ENCODE results near the gene CCDC192. TPM values are rescaled to one million over a fixed set of nuclear protein-coding genes. Genes with fewer than 3 reads are reported as not detected.

The CCDC192 gene
- total RNA-seq (ENCODE audit: unreplicated experiment), result 0.26 TPM
- long read RNA-seq, result 0 reads

- Mint-ChIP-seq H3K4me3 (ENCODE audit: unreplicated experiment) (no peak within 1 kb of the TSS), H3K36me3 (ENCODE audit: low read depth, unreplicated experiment) (no peaks in the 10 kb centered on the region), H3K27me3 (ENCODE audit: unreplicated experiment) (no peaks in the 10 kb centered on the region), H3K9me3 (ENCODE audit: unreplicated experiment) (no peaks in the 10 kb centered on the region), H3K4me1 (ENCODE audit: unreplicated experiment) (peaks cover 7% of the 10 kb centered on the region), H3K27ac (ENCODE audit: unreplicated experiment) (no peak within 1 kb of the TSS)
- no peak for TF ChIP-seq CTCF (IDR thresholded peaks at IDR 0.05; ENCODE audit: unreplicated experiment)
- no peak for DNase-seq (ENCODE audit: low spot score)
These were observed at the start of gene CCDC192 for GRCh38 chr5:127702926-127703561. Gene CCDC192, plus strand, starts transcription at chr5:127703391. Its CDS starts 55 bp downstream, at chr5:127703446.

- no peak overlapping the region for H3K4me3 Mint-ChIP-seq (ENCODE audit: unreplicated experiment)
- peaks cover 2% of the 10 kb centered on the region for H3K27me3 Mint-ChIP-seq (ENCODE audit: unreplicated experiment)
- H3K36me3 Mint-ChIP-seq (ENCODE audit: low read depth, unreplicated experiment), result peaks cover 3% of the 10 kb centered on the region
- no peaks in the 10 kb centered on the region for H3K9me3 Mint-ChIP-seq (ENCODE audit: unreplicated experiment)
- TF ChIP-seq CTCF (IDR thresholded peaks at IDR 0.05; ENCODE audit: unreplicated experiment), result no peak
- DNase-seq (ENCODE audit: low spot score), result no peak
- peaks cover 24% of the 10 kb centered on the region for H3K4me1 Mint-ChIP-seq (ENCODE audit: unreplicated experiment)
- H3K27ac Mint-ChIP-seq (ENCODE audit: unreplicated experiment), result no peak overlapping the region
These were observed 46.4 kb upstream of the CCDC192 start for GRCh38 chr5:127656825-127657224.

- H3K36me3 Mint-ChIP-seq (ENCODE audit: low read depth, unreplicated experiment), result no peaks in the 10 kb centered on the region
These were observed 43.0 kb upstream of the CCDC192 start for GRCh38 chr5:127660047-127660733.

GRCh38 chr5:127664093-127664492 is 39.1 kb upstream of the CCDC192 start:
- TF ChIP-seq CTCF (IDR thresholded peaks at IDR 0.05; ENCODE audit: unreplicated experiment), result no peak
- DNase-seq (ENCODE audit: low spot score), result no peak

More at GRCh38 chr5:127660047-127660733, 43.0 kb upstream of the CCDC192 start:
- Mint-ChIP-seq H3K4me3 (ENCODE audit: unreplicated experiment) (no peak overlapping the region), H3K4me1 (ENCODE audit: unreplicated experiment) (peaks cover 24% of the 10 kb centered on the region), H3K9me3 (ENCODE audit: unreplicated experiment) (no peaks in the 10 kb centered on the region), H3K27me3 (ENCODE audit: unreplicated experiment) (no peaks in the 10 kb centered on the region), H3K27ac (ENCODE audit: unreplicated experiment) (no peak overlapping the region)
- no peak for TF ChIP-seq CTCF (IDR thresholded peaks at IDR 0.05; ENCODE audit: unreplicated experiment)
- no peak for DNase-seq (ENCODE audit: low spot score)

GRCh38 chr5:127665641-127666040 is 37.5 kb upstream of the CCDC192 start:
- no peak for TF ChIP-seq CTCF (IDR thresholded peaks at IDR 0.05; ENCODE audit: unreplicated experiment)
- no peak for DNase-seq (ENCODE audit: low spot score)
- Mint-ChIP-seq H3K36me3 (ENCODE audit: low read depth, unreplicated experiment) (no peaks in the 10 kb centered on the region), H3K27ac (ENCODE audit: unreplicated experiment) (no peak overlapping the region), H3K4me1 (ENCODE audit: unreplicated experiment) (no peaks in the 10 kb centered on the region), H3K9me3 (ENCODE audit: unreplicated experiment) (no peaks in the 10 kb centered on the region), H3K27me3 (ENCODE audit: unreplicated experiment) (no peaks in the 10 kb centered on the region), H3K4me3 (ENCODE audit: unreplicated experiment) (no peak overlapping the region)

More at GRCh38 chr5:127664093-127664492, 39.1 kb upstream of the CCDC192 start:
- no peaks in the 10 kb centered on the region for H3K27me3 Mint-ChIP-seq (ENCODE audit: unreplicated experiment)
- no peaks in the 10 kb centered on the region for H3K9me3 Mint-ChIP-seq (ENCODE audit: unreplicated experiment)
- no peak overlapping the region for H3K27ac Mint-ChIP-seq (ENCODE audit: unreplicated experiment)
- H3K4me1 Mint-ChIP-seq (ENCODE audit: unreplicated experiment), result peaks cover 11% of the 10 kb centered on the region
- no peaks in the 10 kb centered on the region for H3K36me3 Mint-ChIP-seq (ENCODE audit: low read depth, unreplicated experiment)
- H3K4me3 Mint-ChIP-seq (ENCODE audit: unreplicated experiment), result no peak overlapping the region
